AG04450 (cell line): ENCODE data around the gene NELFCD. TPM values are rescaled to one million over a fixed set of nuclear protein-coding genes. Genes with fewer than 3 reads are reported as not detected.

Source experiments
- CTCF ChIA-PET: fragments of 300-600, 350-600 bp; formaldehyde crosslinking; extraction: SDS; loops from one replicate; lab custom pipeline; 2022; ENCODE audit warnings: antibody characterized with exemption, inconsistent platforms; lab: Charles Lee
- POLR2A ChIA-PET: fragments of 350-600 bp; formaldehyde crosslinking; extraction: SDS; loops from one replicate; lab custom pipeline; 2021; ENCODE audit warnings: antibody characterized with exemption, inconsistent platforms; lab: Yijun Ruan, JAX
- DNase-seq: peaks from one replicate; pipeline ENCODE4 v3.0.0-alpha.2; 2011; ENCODE audit warnings: low read depth, low spot score
- H3K27ac ChIP-seq: one replicate; pipeline ENCODE4 v1.5.1; 2012; ENCODE audit warnings: low read depth, low read length, control low read depth
- H3K27me3 ChIP-seq: one replicate; pipeline ENCODE4 v1.6.0; 2012; ENCODE audit warnings: low read length; ENCODE audit not compliant: control insufficient read depth, insufficient read depth
- H3K4me3 ChIP-seq: 2 replicates; pipeline ENCODE4 v1.5.1; 2011; ENCODE audit warnings: mild to moderate bottlenecking, low read depth, low read length, control low read depth
- H3K9me3 ChIP-seq: 2 replicates; pipeline ENCODE4 v1.5.1; 2012; ENCODE audit warnings: low read length; ENCODE audit not compliant: control insufficient read depth, insufficient read depth
- polyA plus RNA-seq: library from polyadenylated mRNA; depleted of rRNA; stranded (reverse); fragments of >200 nt; gene quantifications from 2 replicates; pipeline ENCODE4 v1.2.3, GENCODE V29; 2011
- TF ChIP-seq, protein P1 (sequence below): IDR thresholded peaks from 2 replicates; pipeline ENCODE4 v1.5.1; 2011; ENCODE audit warnings: low read depth, low read length, control low read depth, inconsistent platforms

The NELFCD gene
- polyA plus RNA-seq, 1 experiment: 79.9 TPM

DNA sequence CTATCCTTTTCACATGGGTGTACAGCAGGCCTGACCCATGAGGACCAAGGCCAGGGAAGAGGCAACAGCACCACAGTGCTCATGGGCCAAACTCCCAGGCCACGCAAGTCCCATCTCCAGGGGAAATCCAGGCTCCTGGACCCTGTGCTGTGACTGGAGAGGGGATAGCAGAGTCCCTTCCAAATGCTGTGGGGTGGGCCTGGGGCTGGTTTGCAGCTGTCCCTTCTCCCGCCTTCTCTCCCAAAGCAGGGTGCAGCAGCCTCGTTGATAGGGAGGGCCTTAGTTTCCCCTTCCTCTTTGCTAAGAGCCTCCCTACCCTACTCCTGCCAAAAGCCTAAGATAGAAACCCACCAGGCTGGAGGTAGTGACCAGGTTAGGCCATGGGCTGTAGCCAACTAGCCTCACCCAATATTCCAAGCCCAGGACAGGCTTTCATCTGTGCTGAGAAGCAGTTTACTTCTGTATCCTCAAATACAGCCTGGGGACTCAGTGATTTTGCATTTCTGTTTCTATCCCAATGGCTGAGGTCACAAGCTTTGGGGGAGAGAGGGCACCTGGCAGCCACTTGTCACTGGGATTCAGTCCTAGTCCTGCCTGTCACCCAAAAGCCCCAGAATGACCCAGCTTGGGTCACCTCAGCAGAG lies 24.6 kb downstream of the NELFCD start:
- Histone ChIP-seq H3K9me3 (no peaks in the 10 kb centered on the region; the same call in 1 of the 2 replicates), H3K27ac (no peak overlapping the region), H3K27me3 (no peaks in the 10 kb centered on the region), H3K4me3 (peak overlapping the region; percentile 70)
- TF ChIP-seq, protein P1, sequence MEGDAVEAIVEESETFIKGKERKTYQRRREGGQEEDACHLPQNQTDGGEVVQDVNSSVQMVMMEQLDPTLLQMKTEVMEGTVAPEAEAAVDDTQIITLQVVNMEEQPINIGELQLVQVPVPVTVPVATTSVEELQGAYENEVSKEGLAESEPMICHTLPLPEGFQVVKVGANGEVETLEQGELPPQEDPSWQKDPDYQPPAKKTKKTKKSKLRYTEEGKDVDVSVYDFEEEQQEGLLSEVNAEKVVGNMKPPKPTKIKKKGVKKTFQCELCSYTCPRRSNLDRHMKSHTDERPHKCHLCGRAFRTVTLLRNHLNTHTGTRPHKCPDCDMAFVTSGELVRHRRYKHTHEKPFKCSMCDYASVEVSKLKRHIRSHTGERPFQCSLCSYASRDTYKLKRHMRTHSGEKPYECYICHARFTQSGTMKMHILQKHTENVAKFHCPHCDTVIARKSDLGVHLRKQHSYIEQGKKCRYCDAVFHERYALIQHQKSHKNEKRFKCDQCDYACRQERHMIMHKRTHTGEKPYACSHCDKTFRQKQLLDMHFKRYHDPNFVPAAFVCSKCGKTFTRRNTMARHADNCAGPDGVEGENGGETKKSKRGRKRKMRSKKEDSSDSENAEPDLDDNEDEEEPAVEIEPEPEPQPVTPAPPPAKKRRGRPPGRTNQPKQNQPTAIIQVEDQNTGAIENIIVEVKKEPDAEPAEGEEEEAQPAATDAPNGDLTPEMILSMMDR: no peak
- DNase-seq: no peak
- CTCF ChIA-PET: no interaction called here
- POLR2A ChIA-PET: no interaction called here

DNA sequence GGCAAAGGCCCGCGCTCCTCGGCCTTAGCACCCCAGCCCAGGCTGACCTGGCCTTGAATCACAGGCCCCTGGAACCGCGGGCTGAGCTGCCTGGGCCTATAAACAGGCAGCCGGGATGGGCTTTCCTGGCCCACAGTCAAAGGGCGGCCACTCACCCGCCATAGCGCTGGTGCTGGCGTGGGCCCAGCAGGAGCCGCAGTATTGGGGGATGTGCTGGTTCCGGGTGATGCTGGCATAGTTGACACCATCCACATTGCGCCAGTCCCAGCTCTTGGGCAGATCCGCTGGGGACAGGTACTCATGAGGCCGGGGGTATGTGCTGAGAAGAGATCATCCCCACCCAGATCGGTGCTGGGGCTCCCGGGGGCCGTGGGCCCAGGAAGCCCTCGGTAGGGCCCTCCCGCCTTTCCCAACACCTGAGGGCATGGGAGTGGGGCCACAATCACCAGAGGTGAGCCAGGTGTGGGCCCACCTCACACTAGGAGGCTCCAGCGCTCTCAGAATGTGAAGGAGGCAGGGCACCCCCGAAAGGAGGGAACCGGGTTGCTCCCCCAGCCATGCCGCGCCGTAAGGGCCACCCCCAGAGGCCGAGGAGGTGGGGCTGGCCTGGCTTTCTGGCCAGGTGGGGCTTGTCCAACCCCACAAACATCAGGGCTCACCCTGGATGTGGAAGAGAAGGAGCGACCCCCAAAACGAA lies 25.3 kb downstream of the NELFCD start:
- ChIA-PET POLR2A (no interaction called here), CTCF (no interaction called here)

DNA sequence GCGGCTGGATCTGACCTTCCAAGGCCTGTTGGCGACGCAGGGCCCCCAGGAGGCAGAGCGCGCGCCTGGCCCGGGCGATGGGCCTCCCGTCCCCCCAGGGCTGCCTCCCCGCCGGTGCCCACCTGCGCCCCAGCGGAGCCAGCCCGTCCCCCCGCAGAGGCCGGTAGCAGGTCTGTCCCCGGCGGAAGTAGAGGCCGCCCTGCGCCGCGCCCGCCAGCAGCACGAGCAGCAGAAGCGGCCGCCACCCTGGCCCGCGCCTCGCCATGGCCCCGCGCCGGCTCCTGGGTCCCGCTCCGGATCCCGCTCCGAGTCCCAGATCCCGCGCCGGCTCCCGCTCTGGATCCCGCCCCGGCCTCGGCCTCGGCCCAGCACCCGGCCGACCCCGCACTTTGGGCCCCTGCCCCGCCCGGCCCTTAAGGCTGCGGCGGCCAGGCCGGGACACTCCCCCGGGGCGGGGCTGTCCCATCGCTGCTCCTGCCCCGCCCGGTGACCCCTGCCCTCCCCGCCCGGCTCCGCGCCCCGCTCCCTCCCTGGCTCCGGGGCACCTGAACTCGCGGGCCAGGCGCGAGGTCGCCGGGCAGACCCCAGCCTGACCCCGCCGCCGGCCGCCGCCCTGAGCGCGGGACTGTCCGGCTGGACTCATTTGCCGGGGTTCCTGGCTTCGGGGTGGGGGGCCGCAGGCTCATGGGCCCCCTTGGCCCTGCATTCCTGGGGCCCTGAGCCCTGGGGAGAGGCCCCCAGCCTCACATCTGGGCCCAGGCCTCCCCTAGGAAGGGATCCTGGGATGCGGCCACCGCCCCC lies 26.0 kb downstream of the NELFCD start, which contains the start of gene CTSZ:
Gene CTSZ (minus strand): TSS at position 391 of the 801 bp plus-strand sequence. CDS start 126 bp downstream, at position 265.
- POLR2A ChIA-PET: no interaction called here
- Histone ChIP-seq H3K27ac (no peak within 1 kb of the TSS), H3K27me3 (no peaks in the 10 kb centered on the region), H3K9me3 (no peaks in the 10 kb centered on the region; the same call in 1 of the 2 replicates), H3K4me3 (peak within 1 kb of the TSS; percentile 70)
- CTCF ChIA-PET: no interaction called here
- no peak for DNase-seq
- TF ChIP-seq, protein P1: no peak

More for the DNA sequence above, 25.3 kb downstream of the NELFCD start:
- TF ChIP-seq, protein P1: no peak
- Histone ChIP-seq H3K27me3 (no peaks in the 10 kb centered on the region), H3K9me3 (no peaks in the 10 kb centered on the region; the same call in 1 of the 2 replicates), H3K27ac (no peak overlapping the region), H3K4me3 (peak overlapping the region; percentile 70)
- no peak for DNase-seq

DNA sequence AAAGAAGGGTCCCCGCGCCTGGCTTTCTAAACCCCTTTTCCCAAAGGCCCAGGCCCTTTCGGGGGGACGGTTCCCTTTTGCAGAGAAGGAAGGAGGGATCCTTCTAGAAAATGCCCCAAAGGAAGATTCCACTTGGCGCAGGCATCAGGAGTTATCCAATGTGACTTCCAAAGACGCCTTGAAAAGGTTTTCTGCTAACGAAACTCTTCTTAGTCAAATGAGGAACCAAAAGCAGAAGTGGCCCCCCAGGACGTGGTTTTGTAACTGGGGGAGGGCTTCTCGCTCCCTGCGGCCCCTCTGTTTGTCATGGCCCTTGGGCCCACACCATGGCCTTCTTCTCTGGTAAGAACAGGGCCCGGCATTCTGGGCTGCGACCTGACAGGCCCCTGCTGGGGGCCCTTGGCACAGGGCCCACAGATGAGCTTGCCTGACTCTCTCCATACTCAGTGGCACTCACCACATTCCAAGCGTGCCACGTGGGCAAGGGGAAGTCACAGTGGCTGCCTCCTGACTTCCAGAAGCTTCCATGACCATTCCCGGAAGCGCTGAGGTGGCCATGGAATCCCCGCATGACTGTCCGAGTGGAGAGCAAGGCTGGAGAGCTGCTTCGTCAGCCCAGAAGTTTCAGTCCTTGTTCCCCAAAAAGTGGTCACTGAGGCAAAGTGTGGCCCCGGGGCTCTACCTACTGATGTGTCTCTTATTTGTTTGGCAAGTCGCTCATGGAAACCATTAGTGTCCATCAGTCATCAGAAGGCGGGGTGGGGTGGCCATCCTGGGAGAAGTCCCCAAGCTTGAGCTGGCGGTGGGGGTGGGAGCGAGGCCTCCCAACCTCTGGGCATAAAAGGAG lies 26.8 kb downstream of the NELFCD start:
- DNase-seq: no peak
- H3K4me3 ChIP-seq: no peak overlapping the region; the same call in 1 of the 2 replicates

More for the DNA sequence above, 26.8 kb downstream of the NELFCD start:
- no peak overlapping the region for H3K27ac ChIP-seq
- ChIA-PET CTCF (no interaction called here), POLR2A (interaction anchor here (1.0 kb wide), 1 partner anchor 24 kb away, joined by 4 read pairs; the partner anchor contains the start of gene ATP5F1E)
- no peaks in the 10 kb centered on the region; the same call in 1 of the 2 replicates for H3K9me3 ChIP-seq
- no peaks in the 10 kb centered on the region for H3K27me3 ChIP-seq
- TF ChIP-seq, protein P1: no peak
